ENCODE data around the gene SNAI1. TPM values are rescaled to one million over a fixed set of nuclear protein-coding genes. Genes with fewer than 3 reads are reported as not detected.
A peak's percentile ranks its signal among the peaks of the same experiment; 100 is the strongest.
"Not testable (repeated sequence)": the region's sequence is repeated elsewhere in the genome, so short reads cannot be mapped to it uniquely, and the experiment has no call there.

SNAI1 gene
- total RNA-seq, 4 donors from 2014 or later = 0.32 to 0.41 (median 0.40) TPM; not detected in 1

DNA sequence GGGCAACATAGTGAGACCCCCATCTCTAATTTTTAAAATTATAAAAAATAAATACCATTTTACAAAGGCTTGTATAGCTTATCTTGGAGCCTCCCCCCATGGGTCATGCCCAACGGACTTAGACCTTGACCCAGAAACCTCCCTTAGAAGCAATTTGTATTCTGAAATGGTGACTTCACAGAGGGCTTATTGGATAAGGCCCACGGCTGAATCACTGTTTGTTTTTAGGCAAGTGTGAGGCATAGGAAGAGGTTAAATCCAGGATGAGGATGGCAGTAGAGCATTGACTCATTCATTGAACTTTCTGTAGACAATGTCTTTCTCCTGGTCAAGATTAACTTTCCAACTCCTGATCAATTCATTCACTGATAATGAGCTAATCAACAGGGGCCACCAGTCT is 6.2 kb upstream of the SNAI1 start:
- Histone ChIP-seq H3K27ac (no peak overlapping the region), H3K4me1 (peaks cover 4 to 9% (median 7%) of the 10 kb centered on the region in 4 donors), H3K27me3 (peaks cover 5% of the 10 kb centered on the region), H3K36me3 (no peaks in the 10 kb centered on the region), H3K9me3 (no peaks in the 10 kb centered on the region), H3K4me3 (no peak overlapping the region)
- in situ Hi-C loops (cut with MboI; ENCODE audit: low pct_ligation_motif_present in 1 of 4, low pct_unique_long_range_greater_than_20kb in 1 of 4, low sequenced_read_pairs in 3 of 4) (loop anchor here in 1 of 4 donors (5.0 to 10.0 kb wide), 2 partner anchors 96 to 188 kb away; no protein-coding TSS in a partner anchor), intact Hi-C loops (cut with DNase I; ENCODE audit: low total_unique reads) (loop anchor here (5.0 kb wide), 1 partner anchor 201 kb away; no protein-coding TSS in a partner anchor)
- no peak for DNase-seq
- WGBS, 2 donors (ENCODE audit: low coverage in 1 of 2) = 33 to 44% methylated on average over 1 to 2 of the region's 2 CpGs
- TF ChIP-seq POLR2AphosphoS5 (IDR thresholded peaks at IDR 0.05) (no peak), POLR2A (IDR thresholded peaks at IDR 0.05) (no peak), EP300 (IDR thresholded peaks at IDR 0.05; ENCODE audit: low read depth) (no peak), CTCF (IDR thresholded peaks at IDR 0.05) (no peak)

DNA sequence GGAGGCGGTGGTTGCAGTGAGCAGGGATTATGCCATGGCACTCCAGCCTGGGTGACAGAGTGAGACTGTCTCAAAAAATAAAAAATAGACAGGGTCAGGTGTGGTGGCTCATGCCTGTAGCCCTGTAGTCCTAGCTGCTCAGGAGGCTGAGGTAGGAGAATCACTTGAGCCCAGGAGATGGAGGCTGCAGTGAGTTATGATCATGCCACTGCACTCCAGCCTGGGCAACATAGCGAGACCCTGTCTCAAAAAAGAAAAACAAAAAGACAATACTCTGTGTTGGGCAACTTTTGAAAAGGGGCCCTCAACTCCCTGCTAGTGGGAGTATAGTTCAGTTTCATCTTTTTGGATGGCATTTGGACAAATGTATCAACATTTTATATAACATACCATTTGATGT is 5.0 kb upstream of the SNAI1 start:
- intact Hi-C loops (cut with DNase I; ENCODE audit: low total_unique reads) (loop anchor here (5.0 kb wide), 1 partner anchor 200 kb away; no protein-coding TSS in a partner anchor), in situ Hi-C loops (cut with MboI; ENCODE audit: low pct_ligation_motif_present in 1 of 4, low pct_unique_long_range_greater_than_20kb in 1 of 4, low sequenced_read_pairs in 3 of 4) (loop anchor here in 1 of 4 donors (5.0 to 10.0 kb wide), 2 partner anchors 95 to 187 kb away; no protein-coding TSS in a partner anchor)
- 76 to 90% methylated on average over 2 of the region's 2 CpGs for WGBS, 2 donors (ENCODE audit: low coverage in 1 of 2)

DNA sequence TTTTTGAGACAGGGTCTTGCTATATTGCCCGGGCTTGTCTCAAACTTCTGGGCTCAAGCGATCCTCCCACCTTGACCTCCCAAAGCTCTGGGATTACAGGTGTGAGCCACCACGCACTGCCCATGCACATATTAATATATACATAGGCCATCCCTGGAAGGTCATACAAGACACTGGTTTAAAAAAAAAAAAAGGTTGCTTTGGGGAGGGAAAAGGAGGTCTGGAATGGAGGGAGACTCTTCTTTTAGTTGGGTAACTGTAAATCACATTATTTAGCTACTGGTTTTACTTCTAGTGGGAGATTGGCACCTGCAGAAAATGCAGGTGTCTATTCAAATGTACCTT is 4.1 kb upstream of the SNAI1 start:
- WGBS, 2 donors (ENCODE audit: low coverage in 1 of 2) = 69 to 90% methylated on average over 2 to 3 of the region's 3 CpGs
- no peak overlapping the region for H3K27ac ChIP-seq
- TF ChIP-seq POLR2A (IDR thresholded peaks at IDR 0.05) = no peak
- TF ChIP-seq POLR2AphosphoS5 (IDR thresholded peaks at IDR 0.05) = no peak
- in situ Hi-C loops (cut with MboI; ENCODE audit: low pct_ligation_motif_present in 1 of 4, low pct_unique_long_range_greater_than_20kb in 1 of 4, low sequenced_read_pairs in 3 of 4) = loop anchor here in 1 of 4 donors (5.0 to 10.0 kb wide), 2 partner anchors 94 to 186 kb away; no protein-coding TSS in a partner anchor
- H3K27me3 ChIP-seq = peaks cover 11% of the 10 kb centered on the region
- intact Hi-C loops (cut with DNase I; ENCODE audit: low total_unique reads) = loop anchor here (5.0 kb wide), 1 partner anchor 199 kb away; no protein-coding TSS in a partner anchor
- H3K4me1 ChIP-seq = peaks cover 17 to 27% (median 24%) of the 10 kb centered on the region in 4 donors
- DNase-seq = no peak
- no peaks in the 10 kb centered on the region for H3K36me3 ChIP-seq
- no peaks in the 10 kb centered on the region for H3K9me3 ChIP-seq
- no peak overlapping the region for H3K4me3 ChIP-seq

More for the DNA sequence above, 5.0 kb upstream of the SNAI1 start:
- H3K4me3 ChIP-seq, DNase-seq, H3K9me3 ChIP-seq, H3K36me3 ChIP-seq, H3K27ac ChIP-seq: not testable (repeated sequence)
- peaks cover 11% of the 10 kb centered on the region for H3K27me3 ChIP-seq
- peaks cover 9 to 18% (median 16%) of the 10 kb centered on the region in 4 donors for H3K4me1 ChIP-seq

GRCh38 chr20:49979030-49979832 is 3.5 kb upstream of the SNAI1 start:
- TF ChIP-seq CTCF (IDR thresholded peaks at IDR 0.05) = peak; percentile 98 to 100 (median 100)
- no peak for TF ChIP-seq EP300 (IDR thresholded peaks at IDR 0.05; ENCODE audit: low read depth)
- no peak for TF ChIP-seq POLR2AphosphoS5 (IDR thresholded peaks at IDR 0.05)
- TF ChIP-seq POLR2A (IDR thresholded peaks at IDR 0.05) = no peak
- no peak overlapping the region for H3K27ac ChIP-seq
- intact Hi-C loops (cut with DNase I; ENCODE audit: low total_unique reads) = loop anchor here (5.0 kb wide), 1 partner anchor 198 kb away; no protein-coding TSS in a partner anchor
- DNase-seq = peak; percentile 57
- H3K4me1 ChIP-seq = peaks cover 17 to 33% (median 27%) of the 10 kb centered on the region in 4 donors
- peak overlapping the region in 2 of 4 donors; percentile 7 to 26 for H3K4me3 ChIP-seq
- H3K27me3 ChIP-seq = peaks cover 11% of the 10 kb centered on the region
- in situ Hi-C loops (cut with MboI; ENCODE audit: low pct_ligation_motif_present in 1 of 4, low pct_unique_long_range_greater_than_20kb in 1 of 4, low sequenced_read_pairs in 3 of 4) = loop anchor here in 1 of 4 donors (5.0 to 10.0 kb wide), 2 partner anchors 93 to 186 kb away; no protein-coding TSS in a partner anchor
- no peaks in the 10 kb centered on the region for H3K9me3 ChIP-seq
- no peaks in the 10 kb centered on the region for H3K36me3 ChIP-seq
- 32 to 67% methylated on average over 5 to 28 of the region's 37 CpGs for WGBS, 2 donors (ENCODE audit: low coverage in 1 of 2)

Data from transverse colon (tissue), 4 donors.